Lung (tissue), 12 donors: Measurements from ENCODE around the gene JMJD8. TPM values are rescaled to one million over a fixed set of nuclear protein-coding genes. Genes with fewer than 3 reads are reported as not detected.

Source experiments
- ATAC-seq: fragments of 200-7000 bp; cut with Tn5 transposase; one replicate; pipeline ENCODE4 v1.9.1; 2020; ENCODE audit warnings: moderate number of reproducible peaks; ENCODE audit not compliant: insufficient read depth, low FRiP score
- DNase-seq, 3 donors: peaks; one replicate each; pipeline ENCODE4 v3.0.0-alpha.2; 2013 to 2017
- H3K27ac ChIP-seq, 2 donors: one replicate each; pipeline ENCODE4 v1.5.1; 2013; ENCODE audit warnings: mild to moderate bottlenecking in 2 of 2, moderate library complexity in 2 of 2, control low read depth in 1 of 2, inconsistent platforms in 1 of 2, low read depth in 1 of 2, low read length in 1 of 2
- H3K27me3 ChIP-seq, 3 donors: one replicate each; pipeline ENCODE4 v1.5.1; 2013; ENCODE audit warnings: low read length in 2 of 3; ENCODE audit not compliant: control insufficient read depth in 3 of 3, insufficient read depth in 3 of 3
- H3K36me3 ChIP-seq, 4 donors: one replicate each; pipeline ENCODE4 v1.5.1; 2013; ENCODE audit warnings: low read length in 4 of 4, mild to moderate bottlenecking in 1 of 4, moderate library complexity in 1 of 4; ENCODE audit not compliant: control insufficient read depth in 4 of 4, insufficient read depth in 4 of 4
- H3K4me1 ChIP-seq, 5 donors: one replicate each; pipeline ENCODE4 v1.5.1; 2013; ENCODE audit warnings: low read length in 5 of 5, mild to moderate bottlenecking in 2 of 5, moderate library complexity in 1 of 5; ENCODE audit not compliant: control insufficient read depth in 5 of 5, insufficient read depth in 5 of 5
- H3K4me3 ChIP-seq: one replicate; pipeline ENCODE4 v1.5.1; 2013; ENCODE audit warnings: mild to moderate bottlenecking, control low read depth, moderate library complexity
- H3K9ac ChIP-seq, 2 donors: one replicate each; pipeline ENCODE4 v1.5.1; 2013; ENCODE audit warnings: low read length in 2 of 2, control low read depth in 1 of 2; ENCODE audit not compliant: insufficient read depth in 1 of 2
- H3K9me3 ChIP-seq, 4 donors: one replicate each; pipeline ENCODE4 v1.5.1; 2013; ENCODE audit warnings: low read length in 3 of 4, mild to moderate bottlenecking in 1 of 4, moderate library complexity in 1 of 4; ENCODE audit not compliant: control insufficient read depth in 4 of 4, insufficient read depth in 3 of 4
- CTCF ChIP-seq: IDR thresholded peaks from 2 replicates; pipeline ENCODE4 v1.5.1; 2012; ENCODE audit warnings: mild to moderate bottlenecking; ENCODE audit errors: control extremely low read depth, extremely low read depth
- WGBS, 2 donors: extraction: QIAGEN DNeasy Blood & Tissue Kit; methylation state at CpG; one replicate each; pipeline ENCODE4 v1.1.7; 2013; 5-methylcytosine and 5-hydroxymethylcytosine counted together
- polyA plus RNA-seq, 2 donors: library from polyadenylated mRNA; stranded (reverse); fragments of 200-250 nt; gene quantifications; one replicate each; pipeline ENCODE4 v1.2.1, GENCODE V29; 2013
- total RNA-seq, 2 donors: library from RNA; depleted of rRNA in 1 of 2; stranded (reverse); fragments of >200 nt in 1 of 2; gene quantifications; one replicate each; pipeline ENCODE4 v1.2.1, GENCODE V29; 2014 to 2021
- donor health status: control.
- donor health status: control.
- donor health status: Bipolar disorder and iron deficiency.
- donor health status: healthy.
- donor health status: DM: yes; HTN: yes; CAD: no.

Gene JMJD8
- total and polyA plus RNA-seq, 4 donors, result 32.5 to 90.3 (median 57.9) TPM

DNA sequence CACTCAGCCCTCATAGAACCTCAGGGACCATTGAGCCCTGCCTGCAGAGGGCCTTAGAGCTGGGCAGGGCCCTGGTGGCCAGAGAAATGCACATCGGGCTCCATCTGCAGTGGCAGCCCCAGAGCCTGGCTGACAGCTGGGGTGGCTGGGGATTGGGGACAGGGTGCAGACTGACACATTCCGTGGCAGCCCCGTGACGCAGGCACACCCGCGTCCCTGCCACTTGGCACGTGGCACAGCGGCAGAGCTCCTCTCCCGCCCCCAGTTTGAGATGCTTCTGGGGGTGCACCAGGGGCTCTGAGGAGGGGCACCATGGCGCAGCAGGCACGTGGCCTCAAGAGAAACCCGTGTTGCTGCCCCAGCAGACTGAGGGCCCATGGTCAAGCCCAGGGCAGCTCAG is 19.3 kb upstream of the JMJD8 start:
- peaks cover 7 to 65% (median 38%) of the 10 kb centered on the region in 3 donors for H3K27me3 ChIP-seq
- DNase-seq, result no peak
- ATAC-seq, result no peak

GRCh38 chr16:702341-702740 is 18.2 kb upstream of the JMJD8 start:
- 85 to 88% methylated on average over 19 of the region's 19 CpGs for WGBS, 2 donors
- ATAC-seq (no peak), DNase-seq (no peak)

More for the DNA sequence above, 19.3 kb upstream of the JMJD8 start:
- no peak for TF ChIP-seq CTCF
- H3K9me3 ChIP-seq, result peaks cover 0 to 5% (median 0%) of the 10 kb centered on the region in 4 donors
- H3K27ac ChIP-seq, result no peak overlapping the region
- H3K9ac ChIP-seq, result no peak overlapping the region
- H3K4me1 ChIP-seq, result no peaks in the 10 kb centered on the region
- 76 to 90% methylated on average over 12 of the region's 12 CpGs for WGBS, 2 donors
- no peaks in the 10 kb centered on the region for H3K36me3 ChIP-seq
- no peak overlapping the region for H3K4me3 ChIP-seq

DNA sequence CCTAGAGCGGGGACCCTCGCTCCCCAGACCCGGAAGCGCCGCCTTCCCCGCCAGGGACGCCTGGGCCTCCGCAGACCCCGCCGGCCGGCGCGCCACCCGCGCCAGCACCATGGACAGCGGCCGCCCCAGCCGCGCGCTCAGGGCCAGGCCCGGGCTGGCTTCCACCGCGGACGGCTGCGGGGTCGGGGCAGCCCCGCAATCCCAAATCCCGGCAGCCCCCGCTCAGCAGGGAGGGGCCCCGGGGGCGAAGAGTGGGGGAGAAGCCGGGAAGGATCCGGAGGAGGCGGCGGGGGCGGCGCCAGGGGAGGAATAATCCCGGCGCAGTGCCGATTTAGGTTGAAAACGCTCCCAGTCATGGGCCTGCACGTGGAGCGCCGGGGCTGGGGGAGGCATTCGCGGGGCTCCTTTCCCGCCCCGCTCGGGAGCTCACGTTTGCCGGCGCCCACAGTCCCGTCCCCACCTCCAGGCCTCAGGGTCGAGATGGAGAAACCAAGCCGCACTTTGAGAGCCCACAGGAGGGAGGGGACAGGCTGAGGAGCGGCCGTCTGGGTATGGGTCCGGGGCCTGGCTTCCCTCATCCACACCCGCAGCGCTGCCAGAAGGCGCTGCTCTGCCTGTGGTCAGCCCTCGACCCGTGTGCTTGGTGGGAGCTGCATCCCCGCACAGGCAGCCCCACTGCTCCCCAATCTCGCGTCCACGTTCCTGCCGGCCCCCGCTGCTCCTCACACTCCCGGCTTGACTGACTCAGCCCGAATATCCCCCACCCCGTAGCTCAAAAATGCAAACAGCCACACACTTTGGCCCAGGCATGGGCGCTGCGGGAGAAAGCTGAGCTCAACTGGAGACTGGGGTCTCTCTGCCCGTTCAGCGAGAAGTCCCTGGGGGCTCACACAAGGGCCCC is 16.8 kb upstream of the JMJD8 start:
- Histone ChIP-seq H3K4me3 (no peak overlapping the region), H3K27me3 (peaks cover 3 to 48% (median 27%) of the 10 kb centered on the region in 3 donors), H3K4me1 (no peaks in the 10 kb centered on the region), H3K27ac (no peak overlapping the region), H3K9me3 (no peaks in the 10 kb centered on the region), H3K36me3 (no peaks in the 10 kb centered on the region), H3K9ac (no peak overlapping the region)
- ATAC-seq (no peak), DNase-seq (peak; percentile 48 to 63 (median 52))
- 5 to 9% methylated on average over 59 to 76 of the region's 76 CpGs for WGBS, 2 donors
- no peak for TF ChIP-seq CTCF

More at GRCh38 chr16:702341-702740, 18.2 kb upstream of the JMJD8 start:
- no peak overlapping the region for H3K9ac ChIP-seq
- H3K27me3 ChIP-seq, result peaks cover 7 to 55% (median 34%) of the 10 kb centered on the region in 3 donors
- H3K27ac ChIP-seq, result no peak overlapping the region
- no peak overlapping the region for H3K4me3 ChIP-seq
- H3K9me3 ChIP-seq, result peaks cover 0 to 4% (median 0%) of the 10 kb centered on the region in 4 donors
- H3K4me1 ChIP-seq, result no peaks in the 10 kb centered on the region
- no peaks in the 10 kb centered on the region for H3K36me3 ChIP-seq
- no peak for TF ChIP-seq CTCF
